HepG2 (cell line): ENCODE measurements around the gene SRSF7. TPM values are rescaled to one million over a fixed set of nuclear protein-coding genes. Genes with fewer than 3 reads are reported as not detected.

Experiments used
- ARNT ChIP-seq: fragments of 450-650 bp; IDR thresholded peaks from 2 replicates; pipeline ENCODE4 v1.6.1; 2017
- ATAD3A ChIP-seq: sonication (generic); formaldehyde crosslinking; IDR thresholded peaks from 2 replicates; pipeline ENCODE4 v1.4.0; 2020; ENCODE audit warnings: missing genetic modification reagents
- CERS6 ChIP-seq: sonication (generic); formaldehyde crosslinking; IDR thresholded peaks from 2 replicates; pipeline ENCODE4 v1.5.0; 2020; ENCODE audit warnings: missing genetic modification reagents
- FIP1L1 ChIP-seq: fragments of 200-400 bp; formaldehyde crosslinking; IDR thresholded peaks from 2 replicates; pipeline ENCODE4 v1.6.1; 2018; ENCODE audit warnings: low read depth, mild to moderate bottlenecking, low read length, moderate library complexity, borderline replicate concordance; ENCODE audit not compliant: insufficient read depth
- HNF4A ChIP-seq: sonication (generic); formaldehyde crosslinking; IDR thresholded peaks from 2 replicates; pipeline ENCODE4 v1.4.0; 2020; ENCODE audit warnings: missing genetic modification reagents
- KLF16 ChIP-seq, 2 experiments: sonication (generic) in 1 of 2; formaldehyde crosslinking in 1 of 2; IDR thresholded peaks; 2 replicates each; pipeline versions ENCODE4 v1.6.1 to v1.8.0; 2016 to 2023; ENCODE audit warnings: missing genetic modification reagents in 2 of 2, missing compliant biosample characterization in 1 of 2
- KLF6 ChIP-seq: IDR thresholded peaks from 2 replicates; pipeline ENCODE4 v1.8.0; 2016; ENCODE audit warnings: missing biosample characterization, missing genetic modification reagents
- MTA1 ChIP-seq: sonication (generic); formaldehyde crosslinking; IDR thresholded peaks from 2 replicates; pipeline ENCODE4 v1.4.0; 2020; ENCODE audit warnings: missing genetic modification reagents, mild to moderate bottlenecking, borderline replicate concordance
- POLR2AphosphoS2 ChIP-seq: IDR thresholded peaks from 2 replicates; pipeline ENCODE4 v1.6.1; 2011; ENCODE audit warnings: low read depth, low read length, improper control_type of control experiment
- RARG ChIP-seq: sonication (generic); formaldehyde crosslinking; IDR thresholded peaks from 2 replicates; pipeline ENCODE4 v1.4.0; 2020; ENCODE audit warnings: low read depth, mild to moderate bottlenecking, missing genetic modification reagents
- REXO4 ChIP-seq: sonication (generic); formaldehyde crosslinking; IDR thresholded peaks from 2 replicates; pipeline ENCODE4 v1.8.0; 2022; ENCODE audit warnings: missing genetic modification reagents, mild to moderate bottlenecking, borderline replicate concordance
- TARDBP ChIP-seq: sonication (generic); formaldehyde crosslinking; IDR thresholded peaks from 2 replicates; pipeline ENCODE4 v1.8.0; 2022; ENCODE audit warnings: mild to moderate bottlenecking, missing genetic modification reagents
- TBL1XR1 ChIP-seq: fragments of 150-350 bp; IDR thresholded peaks from 2 replicates; pipeline ENCODE4 v1.6.1; 2014; ENCODE audit warnings: borderline replicate concordance, low read length; ENCODE audit not compliant: partially characterized antibody
- THYN1 ChIP-seq: sonication (generic); formaldehyde crosslinking; IDR thresholded peaks from 2 replicates; pipeline ENCODE4 v1.8.1; 2023; ENCODE audit warnings: low read depth, mild to moderate bottlenecking, moderate library complexity, missing genetic modification reagents, borderline replicate concordance
- TOPORS ChIP-seq: sonication (generic); formaldehyde crosslinking; IDR thresholded peaks from 2 replicates; pipeline ENCODE4 v1.8.0; 2023; ENCODE audit warnings: mild to moderate bottlenecking, missing genetic modification reagents
- TRIM22 ChIP-seq: fragments of 450-650 bp; IDR thresholded peaks from 2 replicates; pipeline ENCODE4 v1.6.1; 2017
- YEATS4 ChIP-seq: sonication (generic); formaldehyde crosslinking; IDR thresholded peaks from 2 replicates; pipeline ENCODE4 v1.4.0; 2020; ENCODE audit warnings: missing genetic modification reagents, borderline replicate concordance
- ZNF598 ChIP-seq: sonication (generic); formaldehyde crosslinking; IDR thresholded peaks from 2 replicates; pipeline ENCODE4 v1.5.1; 2020; ENCODE audit warnings: mild to moderate bottlenecking, missing genetic modification reagents, borderline replicate concordance
- ZNF816 ChIP-seq: sonication (generic); formaldehyde crosslinking; IDR thresholded peaks from 2 replicates; pipeline ENCODE4 v1.8.0; 2022; ENCODE audit warnings: missing genetic modification reagents, mild to moderate bottlenecking, borderline replicate concordance
- polyA plus RNA-seq, 8 experiments: library from polyadenylated mRNA; depleted of rRNA in 3 of 8; stranded (reverse) in 7 of 8; unstranded in 1 of 8; fragments of >200 nt; fragmentation: Illumina TruSeq in 4 of 8; extraction: Trizol in 4 of 8; gene quantifications; 2 replicates each; pipeline versions ENCODE4 v1.2.1 to v1.2.3, GENCODE V29; 2011 to 2016; ENCODE audit warnings: low read depth in 4 of 8, missing spikeins in 1 of 8, mixed read lengths in 1 of 8; ENCODE audit not compliant: insufficient read depth in 1 of 8
- total RNA-seq, 5 experiments: library from RNA; depleted of rRNA; stranded (reverse); fragments of >200 nt; fragmentation: Illumina TruSeq; extraction: Trizol; gene quantifications; 2 replicates each; pipeline ENCODE4 v1.2.3, GENCODE V29; 2016; ENCODE audit warnings: low read depth in 1 of 5
- TF ChIP-seq, protein P1 (sequence below): sonication (generic); formaldehyde crosslinking; IDR thresholded peaks from 2 replicates; pipeline ENCODE4 v1.4.0; 2020; ENCODE audit warnings: missing genetic modification reagents, borderline replicate concordance
- TF ChIP-seq, protein P2 (sequence below): sonication (generic); formaldehyde crosslinking; IDR thresholded peaks from 2 replicates; pipeline ENCODE4 v1.8.1; 2023; ENCODE audit warnings: mild to moderate bottlenecking, inconsistent platforms, moderate library complexity, missing genetic modification reagents, borderline replicate concordance
- TF ChIP-seq, protein P3 (sequence below): sonication (generic); formaldehyde crosslinking; IDR thresholded peaks from 2 replicates; pipeline ENCODE4 v1.4.0; 2020; ENCODE audit warnings: missing genetic modification reagents, low read depth, mild to moderate bottlenecking, borderline replicate concordance

The SRSF7 gene
- total and polyA plus RNA-seq, 2 of the 13 experiments (the other 11 are each of a cell fraction or from before 2014, with no cell fraction given): 172 to 275 TPM

DNA sequence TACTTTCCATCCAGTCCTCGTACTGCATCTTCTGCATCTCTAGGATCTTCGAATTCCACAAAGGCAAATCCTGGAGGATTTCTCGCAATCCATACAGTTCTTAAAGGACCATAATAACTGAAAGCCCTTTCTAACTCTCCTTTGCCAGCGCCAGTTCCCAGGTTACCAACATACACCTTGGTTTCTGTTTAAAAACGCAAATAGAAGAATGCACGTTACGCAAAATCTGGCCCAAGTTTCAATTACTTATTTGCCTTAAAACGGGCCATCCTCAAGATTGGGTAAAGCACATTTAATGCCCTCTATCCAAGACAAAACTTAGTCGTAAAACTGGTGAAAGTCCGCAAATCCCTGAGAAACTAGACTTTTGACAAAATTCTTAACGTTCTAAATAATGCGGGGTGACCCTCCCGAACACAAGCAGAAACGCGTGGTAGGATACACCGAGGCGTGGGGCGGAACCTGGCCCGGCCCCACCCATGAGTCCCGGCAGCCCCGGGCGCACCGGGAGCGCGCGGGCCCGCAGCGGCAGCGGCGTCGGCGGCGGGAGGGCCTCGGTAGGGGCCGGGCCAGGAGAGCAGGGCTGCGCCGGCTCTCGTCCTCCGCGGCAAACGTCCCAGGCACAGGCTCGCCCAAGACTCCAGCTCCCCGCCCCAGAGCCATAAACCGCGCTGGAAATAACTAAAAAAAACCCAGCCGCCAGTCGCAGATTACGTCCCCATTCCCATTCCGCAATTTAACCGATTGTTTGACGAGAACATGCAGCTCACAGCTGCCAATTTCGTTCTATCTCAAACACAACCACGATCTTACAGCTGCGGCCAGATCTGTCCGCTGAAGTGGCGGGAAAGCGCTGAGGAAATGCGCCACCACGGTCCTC, 910 bp downstream of the SRSF7 start (continued):
- TF ChIP-seq TRIM22 (no peak), HNF4A (CRISPR knock-in tag) (no peak), ATAD3A (CRISPR knock-in tag) (no peak), CERS6 (CRISPR knock-in tag) (no peak), FIP1L1 (no peak), THYN1 (CRISPR knock-in tag) (no peak), ZNF598 (CRISPR knock-in tag) (no peak), TOPORS (CRISPR knock-in tag) (0 out of 2 replicates have a peak, but pooled peaks have one; percentile 19), TBL1XR1 (no peak), RARG (no peak), REXO4 (CRISPR knock-in tag) (no peak), TARDBP (no peak), ZNF816 (0 out of 2 replicates have a peak, but pooled peaks have one; percentile 25), KLF16 (CRISPR knock-in tag; IDR thresholded peaks at IDR 0.05) (no peak), ARNT (no peak), YEATS4 (CRISPR knock-in tag) (no peak), KLF6 (CRISPR knock-in tag) (no peak), MTA1 (no peak), POLR2AphosphoS2 (no peak)
- TF ChIP-seq, protein P1, sequence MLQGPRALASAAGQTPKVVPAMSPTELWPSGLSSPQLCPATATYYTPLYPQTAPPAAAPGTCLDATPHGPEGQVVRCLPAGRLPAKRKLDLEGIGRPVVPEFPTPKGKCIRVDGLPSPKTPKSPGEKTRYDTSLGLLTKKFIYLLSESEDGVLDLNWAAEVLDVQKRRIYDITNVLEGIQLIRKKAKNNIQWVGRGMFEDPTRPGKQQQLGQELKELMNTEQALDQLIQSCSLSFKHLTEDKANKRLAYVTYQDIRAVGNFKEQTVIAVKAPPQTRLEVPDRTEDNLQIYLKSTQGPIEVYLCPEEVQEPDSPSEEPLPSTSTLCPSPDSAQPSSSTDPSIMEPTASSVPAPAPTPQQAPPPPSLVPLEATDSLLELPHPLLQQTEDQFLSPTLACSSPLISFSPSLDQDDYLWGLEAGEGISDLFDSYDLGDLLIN (CRISPR knock-in tag): peak; percentile 14; the same call in 1 of the 2 replicates
- TF ChIP-seq, protein P2, sequence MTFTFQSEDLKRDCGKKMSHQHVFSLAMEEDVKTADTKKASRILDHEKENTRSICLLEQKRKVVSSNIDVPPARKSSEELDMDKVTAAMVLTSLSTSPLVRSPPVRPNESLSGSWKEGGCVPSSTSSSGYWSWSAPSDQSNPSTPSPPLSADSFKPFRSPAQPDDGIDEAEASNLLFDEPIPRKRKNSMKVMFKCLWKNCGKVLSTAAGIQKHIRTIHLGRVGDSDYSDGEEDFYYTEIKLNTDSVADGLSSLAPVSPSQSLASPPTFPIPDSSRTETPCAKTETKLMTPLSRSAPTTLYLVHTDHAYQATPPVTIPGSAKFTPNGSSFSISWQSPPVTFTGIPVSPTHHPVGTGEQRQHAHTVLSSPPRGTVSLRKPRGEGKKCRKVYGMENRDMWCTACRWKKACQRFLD (CRISPR knock-in tag): no peak; the same call in 1 of the 2 replicates
- TF ChIP-seq, protein P3, sequence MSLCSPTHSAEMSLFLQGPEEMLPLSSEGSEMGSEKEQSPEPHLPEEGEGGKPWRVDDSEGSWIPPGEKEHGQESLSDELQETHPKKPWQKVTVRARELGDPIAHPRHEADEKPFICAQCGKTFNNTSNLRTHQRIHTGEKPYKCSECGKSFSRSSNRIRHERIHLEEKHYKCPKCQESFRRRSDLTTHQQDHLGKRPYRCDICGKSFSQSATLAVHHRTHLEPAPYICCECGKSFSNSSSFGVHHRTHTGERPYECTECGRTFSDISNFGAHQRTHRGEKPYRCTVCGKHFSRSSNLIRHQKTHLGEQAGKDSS (CRISPR knock-in tag): 0 out of 2 replicates have a peak, but pooled peaks have one; percentile 50
